RWPE2 (cell line): ENCODE data around the gene PAPPA2.

Source experiments
- ATAC-seq: fragments of 200-7000 bp; cut with Tn5 transposase; 3 replicates; pipeline ENCODE4 v1.9.1; 2021; ENCODE audit warnings: low read depth
- DNase-seq: peaks from one replicate; pipeline ENCODE4 v3.0.0-alpha.2; 2020; ENCODE audit warnings: low spot score
- H3K27ac ChIP-seq: fragments of 450-650 bp; 2 replicates; pipeline ENCODE4 v1.5.1; 2017; ENCODE audit warnings: mild to moderate bottlenecking; ENCODE audit not compliant: poor library complexity, severe bottlenecking
- H3K27me3 ChIP-seq: fragments of 250-450 bp; sonication (Bioruptor Pico); 2 replicates; pipeline ENCODE4 v1.5.1; 2021; ENCODE audit warnings: mild to moderate bottlenecking, moderate library complexity; ENCODE audit not compliant: insufficient read depth, poor library complexity, severe bottlenecking
- H3K36me3 ChIP-seq: fragments of 250-450 bp; sonication (Bioruptor Pico); 2 replicates; pipeline ENCODE4 v1.5.1; 2020; ENCODE audit warnings: low read depth, mild to moderate bottlenecking, moderate library complexity
- H3K4me1 ChIP-seq: fragments of 250-450 bp; sonication (Bioruptor Pico); 2 replicates; pipeline ENCODE4 v1.5.1; 2021; ENCODE audit warnings: mild to moderate bottlenecking, moderate library complexity; ENCODE audit not compliant: insufficient read depth, poor library complexity, severe bottlenecking
- H3K4me3 ChIP-seq: fragments of 250-450 bp; sonication (Bioruptor Pico); 2 replicates; pipeline ENCODE4 v1.5.1; 2021; ENCODE audit warnings: mild to moderate bottlenecking, moderate library complexity; ENCODE audit not compliant: severe bottlenecking
- H3K9me3 ChIP-seq: fragments of 250-450 bp; sonication (Bioruptor Pico); 2 replicates; pipeline ENCODE4 v1.5.1; 2021; ENCODE audit warnings: mild to moderate bottlenecking, moderate library complexity; ENCODE audit not compliant: severe bottlenecking
- TF ChIP-seq, protein P1 (sequence below): fragments of 450-650 bp; IDR thresholded peaks from one replicate; pipeline ENCODE4 v1.5.1; 2017; ENCODE audit warnings: mild to moderate bottlenecking, moderate library complexity; ENCODE audit not compliant: poor library complexity, severe bottlenecking

Gene PAPPA2

DNA sequence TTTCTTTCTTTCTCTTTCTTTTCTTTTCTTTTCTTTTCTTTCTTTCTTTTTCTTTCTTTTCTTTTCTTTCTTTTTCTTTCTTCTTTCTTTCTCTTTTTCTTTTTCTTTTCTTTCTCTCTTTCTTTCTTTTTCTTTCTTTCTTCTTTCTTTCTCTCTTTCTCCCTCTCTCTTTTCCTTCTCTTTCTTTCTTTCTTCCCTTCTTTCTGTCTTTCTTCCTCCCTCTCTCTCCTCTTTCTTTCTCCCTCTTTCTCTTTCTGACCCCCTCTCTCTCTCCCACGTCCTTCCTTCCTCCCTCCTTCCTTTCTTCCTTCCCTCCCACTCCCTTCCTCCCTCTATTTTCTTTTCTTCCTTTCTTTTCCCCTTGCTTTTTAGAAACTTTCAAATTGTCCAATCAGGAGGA is 333.6 kb downstream of the PAPPA2 start:
- no peaks in the 10 kb centered on the region for H3K36me3 ChIP-seq
- H3K4me3 ChIP-seq: no peak overlapping the region
- H3K27me3 ChIP-seq: no peaks in the 10 kb centered on the region
- no peaks in the 10 kb centered on the region for H3K9me3 ChIP-seq
- no peak for ATAC-seq
- TF ChIP-seq, protein P1, sequence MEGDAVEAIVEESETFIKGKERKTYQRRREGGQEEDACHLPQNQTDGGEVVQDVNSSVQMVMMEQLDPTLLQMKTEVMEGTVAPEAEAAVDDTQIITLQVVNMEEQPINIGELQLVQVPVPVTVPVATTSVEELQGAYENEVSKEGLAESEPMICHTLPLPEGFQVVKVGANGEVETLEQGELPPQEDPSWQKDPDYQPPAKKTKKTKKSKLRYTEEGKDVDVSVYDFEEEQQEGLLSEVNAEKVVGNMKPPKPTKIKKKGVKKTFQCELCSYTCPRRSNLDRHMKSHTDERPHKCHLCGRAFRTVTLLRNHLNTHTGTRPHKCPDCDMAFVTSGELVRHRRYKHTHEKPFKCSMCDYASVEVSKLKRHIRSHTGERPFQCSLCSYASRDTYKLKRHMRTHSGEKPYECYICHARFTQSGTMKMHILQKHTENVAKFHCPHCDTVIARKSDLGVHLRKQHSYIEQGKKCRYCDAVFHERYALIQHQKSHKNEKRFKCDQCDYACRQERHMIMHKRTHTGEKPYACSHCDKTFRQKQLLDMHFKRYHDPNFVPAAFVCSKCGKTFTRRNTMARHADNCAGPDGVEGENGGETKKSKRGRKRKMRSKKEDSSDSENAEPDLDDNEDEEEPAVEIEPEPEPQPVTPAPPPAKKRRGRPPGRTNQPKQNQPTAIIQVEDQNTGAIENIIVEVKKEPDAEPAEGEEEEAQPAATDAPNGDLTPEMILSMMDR: no peak
- DNase-seq: no peak
- H3K4me1 ChIP-seq: no peaks in the 10 kb centered on the region
- no peak overlapping the region for H3K27ac ChIP-seq

DNA sequence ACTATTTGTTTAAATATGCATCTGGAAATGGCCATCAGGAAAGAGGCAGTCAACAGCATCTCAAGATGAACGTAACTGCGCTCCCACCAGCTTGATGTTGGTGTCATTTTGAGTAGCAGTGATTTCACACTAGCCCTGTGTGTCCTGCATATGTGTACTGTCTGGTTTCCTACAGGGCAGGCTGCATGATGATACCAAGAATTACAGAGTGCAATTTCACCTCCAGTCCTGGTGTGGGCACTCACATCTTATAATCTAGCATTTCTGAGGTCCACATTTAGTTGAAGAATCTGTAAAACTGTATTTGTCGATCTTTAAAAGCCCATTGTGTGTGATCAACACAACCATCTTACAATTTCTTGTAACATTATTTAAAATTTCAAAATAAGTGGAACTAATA is 336.4 kb downstream of the PAPPA2 start:
- no peak overlapping the region for H3K27ac ChIP-seq
- H3K4me3 ChIP-seq: no peak overlapping the region
- no peaks in the 10 kb centered on the region for H3K27me3 ChIP-seq
- H3K4me1 ChIP-seq: no peaks in the 10 kb centered on the region
- no peak for DNase-seq
- no peak for ATAC-seq
- TF ChIP-seq, protein P1: no peak
- no peaks in the 10 kb centered on the region for H3K9me3 ChIP-seq
- no peaks in the 10 kb centered on the region for H3K36me3 ChIP-seq

DNA sequence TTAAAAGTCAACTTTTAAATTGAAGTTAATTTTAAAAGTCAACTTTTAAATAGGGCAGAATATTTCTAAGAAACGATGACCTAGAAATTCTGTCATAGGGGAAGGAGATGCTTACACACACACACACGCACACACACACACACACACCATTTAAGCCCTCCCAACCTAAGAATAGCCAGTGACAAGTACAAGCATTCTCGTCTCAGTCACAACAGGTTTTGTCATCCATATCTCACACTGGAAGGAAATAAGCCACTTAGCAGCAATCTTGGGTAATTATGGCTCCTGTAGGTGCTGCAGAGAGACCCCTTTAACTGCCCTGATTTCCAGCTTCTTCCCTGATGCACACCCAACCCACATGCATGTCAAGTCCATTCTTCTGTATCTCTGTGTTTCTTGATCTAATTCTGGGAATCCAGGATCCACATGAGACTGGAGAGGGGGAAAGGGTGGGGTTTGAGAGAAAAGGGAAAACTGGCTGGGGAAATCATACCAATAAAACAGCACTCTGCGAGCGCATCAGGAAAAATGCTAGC is 338.1 kb downstream of the PAPPA2 start:
- Histone ChIP-seq H3K4me1 (no peaks in the 10 kb centered on the region), H3K36me3 (no peaks in the 10 kb centered on the region)
- no peak for ATAC-seq

DNA sequence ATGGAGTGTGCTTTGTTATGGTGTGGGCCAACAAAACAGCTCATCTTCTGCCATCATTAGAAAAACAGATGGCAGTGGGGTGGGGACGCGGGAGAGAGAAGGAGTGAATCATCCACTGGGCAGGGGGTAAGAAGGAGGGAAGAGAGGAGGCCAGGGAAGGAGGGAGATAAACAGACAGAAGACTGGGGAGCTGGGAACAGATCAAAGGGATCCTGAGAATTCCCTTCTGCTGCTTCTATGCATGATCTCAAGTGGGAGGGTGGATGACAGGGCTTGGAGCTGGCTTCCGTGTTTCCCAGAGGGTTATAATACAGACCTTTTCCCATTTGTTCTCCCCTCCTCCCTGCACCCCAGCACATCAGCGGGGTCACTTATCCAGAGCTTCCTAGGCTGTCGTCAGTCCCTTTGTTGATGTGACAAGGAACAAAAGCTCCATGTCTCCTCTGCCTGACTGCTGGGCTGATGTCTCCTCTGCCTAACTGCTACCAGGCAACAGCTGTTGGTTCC is 338.6 kb downstream of the PAPPA2 start:
- DNase-seq (no peak), ATAC-seq (no peak)
- Histone ChIP-seq H3K4me1 (no peaks in the 10 kb centered on the region), H3K27ac (no peak overlapping the region), H3K27me3 (no peaks in the 10 kb centered on the region), H3K36me3 (no peaks in the 10 kb centered on the region), H3K9me3 (no peaks in the 10 kb centered on the region), H3K4me3 (no peak overlapping the region)
- TF ChIP-seq, protein P1: no peak

More for the DNA sequence above, 338.1 kb downstream of the PAPPA2 start:
- TF ChIP-seq, protein P1: no peak
- Histone ChIP-seq H3K27me3 (no peaks in the 10 kb centered on the region), H3K4me3 (no peak overlapping the region), H3K27ac (no peak overlapping the region), H3K9me3 (no peaks in the 10 kb centered on the region)
- DNase-seq: no peak

DNA sequence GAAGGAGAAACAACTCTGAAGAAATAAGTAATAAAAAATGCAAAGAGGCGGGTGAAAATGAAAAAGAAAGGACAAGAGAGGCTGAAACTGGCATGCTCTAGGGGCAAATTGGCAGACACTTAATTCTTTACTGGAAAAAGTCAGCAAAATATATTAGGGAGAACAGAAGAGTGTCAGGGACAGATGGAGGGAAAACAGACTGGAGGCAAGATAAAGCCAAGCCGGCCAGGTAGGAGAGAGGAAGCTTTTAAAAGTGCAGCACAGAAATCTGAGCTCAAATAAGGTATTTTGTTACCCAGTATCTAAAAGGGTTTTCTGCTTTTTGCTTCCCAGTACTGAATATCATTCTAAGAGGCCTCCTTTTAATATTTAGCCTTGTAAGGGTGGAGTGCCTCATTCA is 339.3 kb downstream of the PAPPA2 start:
- DNase-seq: no peak
- H3K4me1 ChIP-seq: no peaks in the 10 kb centered on the region
- TF ChIP-seq, protein P1: no peak
- no peak overlapping the region for H3K27ac ChIP-seq
- no peaks in the 10 kb centered on the region for H3K27me3 ChIP-seq
- no peaks in the 10 kb centered on the region for H3K9me3 ChIP-seq
- ATAC-seq: no peak
- H3K36me3 ChIP-seq: no peaks in the 10 kb centered on the region
- no peak overlapping the region for H3K4me3 ChIP-seq
